Measurements from ENCODE around the gene TMCO6.

DNA sequence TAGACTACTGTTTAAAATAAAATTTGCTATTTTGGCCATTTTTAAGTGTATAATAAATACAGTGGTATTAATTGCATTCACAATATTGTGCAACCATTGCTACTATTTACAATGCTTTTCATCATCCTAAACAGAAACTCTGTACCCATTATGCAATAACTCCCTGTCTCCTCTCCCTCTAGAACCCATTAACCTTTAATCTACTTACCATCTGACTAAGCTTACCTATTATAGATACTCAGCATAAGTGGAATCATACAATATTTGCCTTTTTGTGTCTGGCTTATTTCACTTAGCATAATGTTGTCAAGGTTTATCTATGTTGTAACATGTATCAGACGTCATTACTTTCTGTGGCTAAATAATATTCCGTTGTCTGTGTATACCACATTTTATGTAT lies 32.2 kb upstream of the TMCO6 start:
- TF ChIP-seq CTCF (IDR thresholded peaks at IDR 0.05; ENCODE audit: control extremely low read depth in 1 of 3, insufficient read depth in 1 of 3, low read depth in 1 of 3, low read length in 3 of 3) (no peak), BRCA1 (IDR thresholded peaks at IDR 0.05; ENCODE audit: low read depth, low read length) (no peak), TBP (IDR thresholded peaks at IDR 0.05; ENCODE audit: low read depth, low read length) (no peak), POLR2A (IDR thresholded peaks at IDR 0.05; ENCODE audit: control extremely low read depth in 1 of 2, low read depth in 2 of 2, low read length in 2 of 2) (no peak), CBX8 (IDR thresholded peaks at IDR 0.05; ENCODE audit: borderline replicate concordance, low read depth, low read length) (no peak), POLR2AphosphoS5 (IDR thresholded peaks at IDR 0.05; ENCODE audit: low read depth, low read length) (no peak), SIN3A (conservative IDR thresholded peaks at IDR 0.05 in 1 of 2, IDR thresholded peaks at IDR 0.05 in 1 of 2; ENCODE audit: low read depth in 1 of 2, low read length in 2 of 2) (no peak), JUND (IDR thresholded peaks at IDR 0.05; ENCODE audit: low read length) (no peak)

All from H1 (cell line).